Adrenal gland (tissue), 5 donors: ENCODE data around the gene TRPV3.

Source experiments
- POLR2A ChIP-seq, 2 donors: fragments of 450-650 bp; IDR thresholded peaks; one replicate each; pipeline ENCODE4 v1.6.1; 2017; ENCODE audit warnings: antibody characterized with exemption in 2 of 2, mild to moderate bottlenecking in 2 of 2, moderate library complexity in 1 of 2
- TF ChIP-seq, protein P1 (sequence below), 6 experiments: fragments of 450-650 bp in 4 of 6; fragments of 200-600 bp in 2 of 6; sonication (generic) in 1 of 6; IDR thresholded peaks; 1 replicate in 5 of 6; 2 replicates in 1 of 6; pipeline versions ENCODE4 v1.5.1 to v1.8.0; 2016 to 2021; ENCODE audit warnings: antibody characterized with exemption in 6 of 6, mild to moderate bottlenecking in 2 of 6, moderate library complexity in 1 of 6
- donor health status: DM: no; HTN: no; CAD: no.

DNA sequence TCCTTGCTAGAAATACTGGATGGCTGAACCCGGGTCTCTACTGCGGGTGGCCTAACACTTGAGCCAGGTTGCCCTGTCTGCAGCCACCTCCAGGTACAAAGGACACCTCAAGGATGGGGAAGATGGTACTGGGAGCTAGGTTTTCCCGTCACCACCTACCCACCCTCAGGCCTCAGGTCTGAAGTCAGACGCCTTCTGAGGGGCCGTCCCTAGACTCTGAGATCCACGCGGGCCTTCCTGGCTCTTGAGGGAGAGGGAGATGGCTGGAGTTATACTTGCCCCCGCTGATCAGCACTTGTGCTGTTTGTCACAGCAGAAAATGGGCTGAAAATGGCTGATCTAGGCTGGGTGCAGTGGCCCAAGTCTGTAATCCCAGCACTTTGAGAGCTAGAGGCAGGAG lies 10.6 kb downstream of the TRPV3 start:
- TF ChIP-seq POLR2A (IDR thresholded peaks at IDR 0.05): no peak
- TF ChIP-seq, protein P1, sequence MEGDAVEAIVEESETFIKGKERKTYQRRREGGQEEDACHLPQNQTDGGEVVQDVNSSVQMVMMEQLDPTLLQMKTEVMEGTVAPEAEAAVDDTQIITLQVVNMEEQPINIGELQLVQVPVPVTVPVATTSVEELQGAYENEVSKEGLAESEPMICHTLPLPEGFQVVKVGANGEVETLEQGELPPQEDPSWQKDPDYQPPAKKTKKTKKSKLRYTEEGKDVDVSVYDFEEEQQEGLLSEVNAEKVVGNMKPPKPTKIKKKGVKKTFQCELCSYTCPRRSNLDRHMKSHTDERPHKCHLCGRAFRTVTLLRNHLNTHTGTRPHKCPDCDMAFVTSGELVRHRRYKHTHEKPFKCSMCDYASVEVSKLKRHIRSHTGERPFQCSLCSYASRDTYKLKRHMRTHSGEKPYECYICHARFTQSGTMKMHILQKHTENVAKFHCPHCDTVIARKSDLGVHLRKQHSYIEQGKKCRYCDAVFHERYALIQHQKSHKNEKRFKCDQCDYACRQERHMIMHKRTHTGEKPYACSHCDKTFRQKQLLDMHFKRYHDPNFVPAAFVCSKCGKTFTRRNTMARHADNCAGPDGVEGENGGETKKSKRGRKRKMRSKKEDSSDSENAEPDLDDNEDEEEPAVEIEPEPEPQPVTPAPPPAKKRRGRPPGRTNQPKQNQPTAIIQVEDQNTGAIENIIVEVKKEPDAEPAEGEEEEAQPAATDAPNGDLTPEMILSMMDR (IDR thresholded peaks at IDR 0.05): no peak
